Mammary microvascular endothelial cell (primary cell): ENCODE measurements around the gene POU3F1. TPM values are rescaled to one million over a fixed set of nuclear protein-coding genes. Genes with fewer than 3 reads are reported as not detected.

Experiments
- total RNA-seq: library from RNA; depleted of rRNA; stranded (reverse); fragments of >200 nt; gene quantifications from 2 replicates; pipeline ENCODE4 v1.2.3, GENCODE V29; 2015

POU3F1 gene
- total RNA-seq, result 1.3 TPM in 1 of 2 replicates, not detected in the other

DNA sequence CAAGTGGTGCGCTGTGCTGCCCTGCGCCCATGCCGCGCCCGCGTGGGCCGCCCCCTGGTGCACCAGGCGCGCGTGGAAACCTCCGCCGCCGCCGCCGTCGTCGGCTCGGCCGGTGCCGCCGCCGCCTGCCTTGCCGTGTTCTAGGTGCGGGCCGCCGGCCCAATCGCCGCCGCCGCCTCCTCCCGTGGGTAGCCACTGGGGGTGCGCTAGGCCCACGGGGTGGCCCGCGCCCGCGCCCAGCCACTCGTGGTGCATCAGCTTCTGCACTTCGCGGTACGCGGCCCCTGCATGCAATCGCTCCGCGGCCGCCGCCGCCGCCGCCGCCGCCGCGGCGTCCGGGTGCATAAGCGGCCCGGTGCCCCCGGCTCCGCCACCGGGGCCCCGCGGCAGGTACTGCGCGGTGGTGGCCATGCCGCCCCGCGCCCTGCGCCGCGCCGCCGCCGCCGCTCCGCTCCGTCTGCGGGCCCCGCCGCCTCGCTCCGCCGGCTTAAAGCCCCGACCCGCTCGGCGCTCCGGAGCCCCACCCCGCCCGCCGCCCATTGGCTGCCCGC, at the start of gene POU3F1:
Gene POU3F1, minus strand, starts transcription at position 461 of the 551 bp plus-strand sequence. Its CDS starts 50 bp downstream, at position 411.

DNA sequence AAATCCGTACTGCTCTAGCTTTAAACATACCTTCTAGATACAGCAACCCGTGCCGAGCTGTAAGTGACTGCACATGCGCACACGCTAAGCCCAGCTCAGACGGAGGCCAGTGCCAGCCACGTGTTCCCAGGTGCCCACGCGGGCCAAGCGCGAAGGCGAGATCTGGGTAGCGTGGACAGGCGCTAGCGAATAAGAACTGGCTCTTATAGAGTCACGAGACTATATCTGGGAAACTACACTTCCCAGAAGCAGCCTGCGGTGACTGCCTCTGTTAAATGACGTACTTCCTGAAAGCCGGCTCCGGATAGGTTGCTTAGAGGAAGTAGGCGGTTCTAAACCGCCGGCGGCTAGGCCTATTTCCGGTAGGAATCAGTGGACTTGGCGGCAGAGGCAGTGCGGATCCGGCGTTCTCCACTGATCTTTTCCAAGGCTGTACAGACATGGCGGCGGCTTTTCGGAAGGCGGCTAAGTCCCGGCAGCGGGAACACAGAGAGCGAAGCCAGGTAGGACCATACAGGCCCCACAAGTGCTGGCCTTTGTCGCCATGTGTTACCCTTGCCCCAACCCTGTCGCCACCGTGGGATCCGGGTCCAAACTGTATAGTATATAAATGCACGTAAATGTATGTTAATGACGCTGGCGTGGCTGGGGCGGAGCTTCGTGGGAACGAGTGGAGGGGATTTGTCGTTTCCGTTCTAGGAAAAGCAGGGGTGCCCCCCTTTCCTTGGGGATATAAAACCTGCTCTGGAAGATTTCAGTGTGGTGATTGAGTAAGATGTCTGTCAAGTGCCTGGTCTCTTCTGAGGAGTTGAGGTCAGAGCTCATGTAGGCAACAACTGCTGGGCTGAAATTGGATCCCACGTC, 34.0 kb downstream of the POU3F1 start, which contains the start of gene UTP11:
Gene UTP11, plus strand, starts transcription at position 372 of the 864 bp plus-strand sequence. Its CDS starts 69 bp downstream, at position 441.

DNA sequence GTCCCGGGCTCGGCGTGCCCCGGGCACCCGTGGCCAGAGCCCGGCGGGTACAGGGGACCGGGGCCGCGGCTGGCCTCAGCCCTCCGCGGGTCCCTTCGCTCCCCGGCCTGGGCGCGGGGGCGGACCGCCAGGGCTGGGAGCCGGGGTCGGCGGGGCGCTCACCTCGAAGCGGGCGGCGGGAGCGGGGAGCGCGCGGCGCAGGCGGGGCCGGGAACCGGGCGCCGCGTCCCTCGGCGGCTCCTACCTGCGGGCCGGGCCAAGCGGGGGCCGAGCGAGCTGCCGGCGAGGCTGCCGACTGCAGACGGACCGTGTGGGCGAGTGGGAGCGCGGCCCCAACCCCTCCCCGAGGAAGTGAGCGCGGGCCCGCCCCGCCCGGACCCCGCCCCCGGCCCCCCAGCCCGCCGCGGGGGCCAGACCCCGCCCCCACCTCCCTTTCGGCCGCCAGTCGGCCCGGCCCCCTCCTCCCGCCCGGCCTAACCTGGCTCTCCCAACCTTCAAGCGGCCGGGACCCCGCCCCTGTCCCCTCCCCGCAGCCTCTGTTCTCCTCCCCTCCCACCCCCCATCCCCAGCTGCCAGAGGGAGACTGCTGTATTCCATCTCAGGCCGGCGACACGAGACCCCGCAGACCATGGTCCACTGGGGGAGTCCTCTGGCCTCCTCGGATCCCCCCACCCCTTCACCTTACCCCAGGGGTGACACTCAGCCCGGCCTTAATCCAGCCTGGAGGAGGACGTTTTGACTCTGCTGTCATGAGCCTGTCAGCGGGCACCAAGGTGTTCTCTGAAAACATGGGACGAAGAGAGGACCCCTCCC, 41.2 kb downstream of the POU3F1 start, which contains the start of gene FHL3:
Gene FHL3, minus strand, starts transcription at position 320 of the 813 bp plus-strand sequence. CDS start 6,102 bp downstream, outside the sequence.

Other genes starting within 250 kb of the POU3F1 start
- 56.0 and 68.2 TPM in 2 replicates for gene C1orf122, start 239.0 kb downstream of the POU3F1 start, total RNA-seq
- gene YRDC, start 238.6 kb downstream of the POU3F1 start, total RNA-seq, result 26.6 and 30.7 TPM in 2 replicates
- 2.1 and 2.4 TPM in 2 replicates for gene MTF1, start 187.2 kb downstream of the POU3F1 start, total RNA-seq
- 11.6 and 12.2 TPM in 2 replicates for gene INPP5B, start 99.7 kb downstream of the POU3F1 start, total RNA-seq
- gene SF3A3, start 56.8 kb downstream of the POU3F1 start, total RNA-seq, result 66.2 and 76.8 TPM in 2 replicates
- gene FHL3, start 41.3 kb downstream of the POU3F1 start, total RNA-seq, result 12.7 and 20.7 TPM in 2 replicates
- 59.7 and 75.2 TPM in 2 replicates for gene UTP11, start 34.1 kb downstream of the POU3F1 start, total RNA-seq